ENCODE results near the gene STPG1. TPM values are rescaled to one million over a fixed set of nuclear protein-coding genes. Genes with fewer than 3 reads are reported as not detected.

The STPG1 gene
- total RNA-seq, 1 donor from 2014 or later: 2.4 TPM

DNA sequence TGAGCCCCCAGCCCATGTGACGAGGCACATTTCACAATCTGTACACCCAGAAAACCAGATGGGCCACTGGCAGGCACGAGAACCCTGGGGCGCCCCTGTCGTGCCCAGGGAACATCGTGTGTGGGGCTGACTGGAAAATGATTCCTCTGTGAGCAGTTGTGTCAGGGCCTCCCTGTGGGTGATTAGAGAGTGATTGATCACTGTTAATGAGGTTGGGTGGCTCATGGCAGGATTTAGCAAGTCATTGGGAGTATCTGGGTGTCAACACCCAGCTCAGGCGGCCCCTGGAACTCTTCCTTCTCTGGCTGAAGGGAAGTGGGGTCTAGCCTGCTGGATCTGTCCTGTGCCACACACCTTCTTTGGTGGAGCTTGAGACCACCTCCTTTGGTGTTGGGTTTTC is 88.7 kb downstream of the STPG1 start:
- Mint-ChIP-seq H3K27me3 (ENCODE audit: unreplicated experiment) (peaks cover 4% of the 10 kb centered on the region), H3K9me3 (ENCODE audit: unreplicated experiment) (no peaks in the 10 kb centered on the region)

DNA sequence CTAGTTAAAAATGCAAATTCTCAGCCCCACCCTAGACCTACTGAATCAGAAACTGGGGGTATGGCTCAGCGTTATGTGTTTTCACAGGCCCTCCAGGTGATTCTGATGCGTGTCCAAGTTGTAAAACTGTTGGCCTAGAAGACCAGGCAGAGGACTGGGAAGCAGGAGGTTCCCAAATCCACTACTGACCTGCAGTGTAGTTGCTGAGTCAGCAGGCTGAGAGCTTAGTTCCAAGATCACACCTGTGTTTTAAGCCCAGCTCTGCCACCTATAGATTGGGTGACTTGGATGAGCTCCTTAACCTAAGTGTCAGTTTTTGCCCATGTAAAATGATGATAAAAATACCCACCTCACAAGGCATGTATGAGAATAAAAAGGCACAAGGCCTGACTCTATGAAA is 90.3 kb downstream of the STPG1 start:
- Mint-ChIP-seq H3K36me3 (ENCODE audit: unreplicated experiment) (no peaks in the 10 kb centered on the region), H3K4me1 (ENCODE audit: low read depth, unreplicated experiment) (peaks cover 10% of the 10 kb centered on the region), H3K27ac (ENCODE audit: unreplicated experiment) (no peak overlapping the region), H3K4me3 (ENCODE audit: unreplicated experiment) (no peak overlapping the region), H3K27me3 (ENCODE audit: unreplicated experiment) (peaks cover 4% of the 10 kb centered on the region), H3K9me3 (ENCODE audit: unreplicated experiment) (no peaks in the 10 kb centered on the region)
- no peak for DNase-seq
- TF ChIP-seq, protein P1, sequence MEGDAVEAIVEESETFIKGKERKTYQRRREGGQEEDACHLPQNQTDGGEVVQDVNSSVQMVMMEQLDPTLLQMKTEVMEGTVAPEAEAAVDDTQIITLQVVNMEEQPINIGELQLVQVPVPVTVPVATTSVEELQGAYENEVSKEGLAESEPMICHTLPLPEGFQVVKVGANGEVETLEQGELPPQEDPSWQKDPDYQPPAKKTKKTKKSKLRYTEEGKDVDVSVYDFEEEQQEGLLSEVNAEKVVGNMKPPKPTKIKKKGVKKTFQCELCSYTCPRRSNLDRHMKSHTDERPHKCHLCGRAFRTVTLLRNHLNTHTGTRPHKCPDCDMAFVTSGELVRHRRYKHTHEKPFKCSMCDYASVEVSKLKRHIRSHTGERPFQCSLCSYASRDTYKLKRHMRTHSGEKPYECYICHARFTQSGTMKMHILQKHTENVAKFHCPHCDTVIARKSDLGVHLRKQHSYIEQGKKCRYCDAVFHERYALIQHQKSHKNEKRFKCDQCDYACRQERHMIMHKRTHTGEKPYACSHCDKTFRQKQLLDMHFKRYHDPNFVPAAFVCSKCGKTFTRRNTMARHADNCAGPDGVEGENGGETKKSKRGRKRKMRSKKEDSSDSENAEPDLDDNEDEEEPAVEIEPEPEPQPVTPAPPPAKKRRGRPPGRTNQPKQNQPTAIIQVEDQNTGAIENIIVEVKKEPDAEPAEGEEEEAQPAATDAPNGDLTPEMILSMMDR (IDR thresholded peaks at IDR 0.05; ENCODE audit: partially characterized antibody, unreplicated experiment): no peak

More for the DNA sequence above, 88.7 kb downstream of the STPG1 start:
- Mint-ChIP-seq H3K4me3 (ENCODE audit: unreplicated experiment) (no peak overlapping the region), H3K27ac (ENCODE audit: unreplicated experiment) (no peak overlapping the region), H3K4me1 (ENCODE audit: low read depth, unreplicated experiment) (no peaks in the 10 kb centered on the region), H3K36me3 (ENCODE audit: unreplicated experiment) (no peaks in the 10 kb centered on the region)
- no peak for DNase-seq
- TF ChIP-seq, protein P1 (IDR thresholded peaks at IDR 0.05; ENCODE audit: partially characterized antibody, unreplicated experiment): no peak

DNA sequence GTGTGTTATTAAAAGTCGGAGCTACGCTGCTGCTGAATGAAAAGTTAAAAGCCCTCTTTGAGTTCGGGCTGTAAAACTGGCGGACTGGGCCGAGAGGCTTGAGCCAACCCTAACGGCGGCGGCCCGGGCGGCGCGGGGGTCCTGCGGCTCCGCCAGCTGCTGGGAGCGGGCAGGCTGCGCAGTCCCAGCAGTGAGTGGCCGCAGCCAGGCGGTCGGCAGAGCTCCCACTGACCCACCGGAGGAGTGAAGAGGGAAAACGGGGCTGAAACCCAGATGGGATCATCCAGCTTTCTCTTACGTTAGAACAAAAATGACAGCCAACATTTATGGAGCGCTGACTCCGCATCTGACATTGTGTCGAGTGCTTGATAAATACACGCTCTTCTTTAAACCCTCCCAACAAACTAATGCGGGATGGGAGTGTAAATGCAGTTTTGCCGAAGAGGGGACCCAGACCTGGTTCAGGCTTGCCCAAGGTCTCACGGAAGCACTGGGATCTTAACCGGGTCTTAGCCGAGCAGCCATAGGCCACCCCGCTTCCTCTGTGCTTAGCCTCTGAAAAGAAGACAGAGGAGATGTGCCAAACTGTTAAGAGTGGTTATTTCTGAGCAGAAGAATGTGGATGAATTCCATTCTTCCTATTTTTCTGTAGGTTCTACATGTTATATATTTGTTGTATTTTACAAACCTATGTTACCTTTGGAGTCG is 91.0 kb downstream of the STPG1 start:
- Mint-ChIP-seq H3K9me3 (ENCODE audit: unreplicated experiment) (no peaks in the 10 kb centered on the region), H3K36me3 (ENCODE audit: unreplicated experiment) (no peaks in the 10 kb centered on the region), H3K4me3 (ENCODE audit: unreplicated experiment) (peak overlapping the region; percentile 90), H3K4me1 (ENCODE audit: low read depth, unreplicated experiment) (peaks cover 12% of the 10 kb centered on the region), H3K27ac (ENCODE audit: unreplicated experiment) (no peak overlapping the region), H3K27me3 (ENCODE audit: unreplicated experiment) (peaks cover 4% of the 10 kb centered on the region)
- TF ChIP-seq, protein P1 (IDR thresholded peaks at IDR 0.05; ENCODE audit: partially characterized antibody, unreplicated experiment): no peak
- peak; percentile 47 for DNase-seq

DNA sequence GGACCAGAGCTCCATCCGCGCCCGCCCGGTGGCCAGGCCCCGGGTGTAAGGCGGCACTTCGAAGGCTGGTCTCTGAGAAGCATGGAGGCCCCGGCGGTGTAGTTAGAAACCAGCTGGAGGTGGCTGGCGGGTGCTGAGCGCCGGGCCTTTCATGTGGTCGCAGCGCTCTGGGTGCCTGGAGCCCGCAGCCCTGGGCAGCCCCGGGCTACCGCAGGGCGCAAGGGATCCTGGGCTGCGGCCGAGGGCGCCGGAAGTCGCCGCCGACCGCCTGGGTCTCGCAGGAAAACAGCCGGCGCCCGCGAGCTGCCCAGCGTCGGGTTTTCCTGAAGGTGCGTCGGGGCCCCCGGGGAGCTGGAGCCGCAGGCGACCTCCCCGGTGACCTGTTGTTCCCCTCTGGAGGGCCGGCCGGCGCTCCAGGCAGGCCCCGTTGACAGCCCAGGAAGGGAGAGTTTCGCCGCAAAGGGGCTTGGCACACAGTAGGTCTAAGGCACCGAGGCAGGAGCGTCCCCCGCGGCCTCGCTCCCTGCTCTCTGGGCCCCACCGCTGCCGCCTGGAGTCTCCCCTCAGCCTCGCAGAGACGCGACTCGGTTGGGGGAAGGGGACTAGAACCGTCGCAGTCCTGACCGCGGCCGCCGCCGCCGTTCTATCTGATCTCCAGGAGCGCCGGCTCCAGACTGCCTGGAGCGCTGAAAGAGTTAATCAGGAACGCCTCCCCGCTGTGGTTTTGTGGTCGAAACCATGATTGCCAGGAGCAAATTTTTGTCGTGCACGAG is 91.7 kb downstream of the STPG1 start:
- Mint-ChIP-seq H3K27ac (ENCODE audit: unreplicated experiment) (no peak overlapping the region), H3K4me3 (ENCODE audit: unreplicated experiment) (peak overlapping the region; percentile 90), H3K36me3 (ENCODE audit: unreplicated experiment) (no peaks in the 10 kb centered on the region), H3K27me3 (ENCODE audit: unreplicated experiment) (peaks cover 4% of the 10 kb centered on the region), H3K4me1 (ENCODE audit: low read depth, unreplicated experiment) (peaks cover 12% of the 10 kb centered on the region), H3K9me3 (ENCODE audit: unreplicated experiment) (no peaks in the 10 kb centered on the region)
- peak; percentile 50 for DNase-seq
- TF ChIP-seq, protein P1 (IDR thresholded peaks at IDR 0.05; ENCODE audit: partially characterized antibody, unreplicated experiment): no peak

DNA sequence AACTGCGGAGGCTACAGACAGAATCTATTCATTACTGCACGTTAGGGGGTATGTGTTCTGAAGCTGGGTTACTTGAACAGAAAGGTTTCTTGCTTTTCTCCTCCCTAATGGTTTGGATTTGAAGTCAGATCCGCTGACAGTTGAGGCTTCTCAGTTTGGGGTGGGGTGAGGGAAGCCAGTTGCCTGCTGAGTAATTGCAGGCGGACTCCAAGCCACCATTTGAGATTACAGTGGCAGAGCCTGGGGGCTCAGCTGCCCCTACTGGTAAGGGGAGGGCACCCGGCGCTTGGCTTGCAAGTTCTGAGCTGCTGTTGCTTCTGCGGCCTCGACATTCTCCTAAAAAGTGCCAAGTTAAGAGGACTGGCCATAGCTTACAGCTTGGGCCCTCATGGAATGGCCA is 92.5 kb downstream of the STPG1 start:
- peaks cover 12% of the 10 kb centered on the region for H3K4me1 Mint-ChIP-seq (ENCODE audit: low read depth, unreplicated experiment)
- no peaks in the 10 kb centered on the region for H3K36me3 Mint-ChIP-seq (ENCODE audit: unreplicated experiment)
- H3K27me3 Mint-ChIP-seq (ENCODE audit: unreplicated experiment): peaks cover 4% of the 10 kb centered on the region

More for the DNA sequence above, 92.5 kb downstream of the STPG1 start:
- TF ChIP-seq, protein P1 (IDR thresholded peaks at IDR 0.05; ENCODE audit: partially characterized antibody, unreplicated experiment): no peak
- Mint-ChIP-seq H3K4me3 (ENCODE audit: unreplicated experiment) (no peak overlapping the region), H3K27ac (ENCODE audit: unreplicated experiment) (no peak overlapping the region), H3K9me3 (ENCODE audit: unreplicated experiment) (no peaks in the 10 kb centered on the region)
- DNase-seq: no peak

All from glutamatergic neuron (in vitro differentiated cells).